HCT116 (cell line): Measurements from ENCODE around the gene ITM2C. TPM values are rescaled to one million over a fixed set of nuclear protein-coding genes. Genes with fewer than 3 reads are reported as not detected.

Experiments
- ATAC-seq: fragments of 200-7000 bp; cut with Tn5 transposase; 2 replicates; pipeline ENCODE4 v1.9.1; 2020; ENCODE audit warnings: mild to moderate bottlenecking, moderate library complexity
- BruUV-seq: library from RNA; stranded (reverse); fragments of 400-500 nt; replicated peaks from 2 replicates; lab custom pipeline; 2021; lab: Mats Ljungman, UMichigan
- CTCF ChIA-PET: fragments of 300-600 bp; sonication (Branson Sonifier 250); formaldehyde crosslinking; loops from one replicate; lab custom pipeline; 2021; ENCODE audit warnings: antibody characterized with exemption; lab: Charles Lee
- POLR2A ChIA-PET: fragments of 300-600, 350-600 bp; sonication (Branson Sonifier 250); formaldehyde crosslinking; loops from one replicate; lab custom pipeline; 2021; ENCODE audit warnings: antibody characterized with exemption; lab: Charles Lee
- RAD21 ChIA-PET, 2 experiments: fragments of 300-600 bp; sonication (Branson Sonifier 250); formaldehyde crosslinking; loops; one replicate each; lab custom pipeline; 2023; ENCODE audit warnings: low total read pairs in 2 of 2; ENCODE audit not compliant: uncharacterized antibody in 2 of 2, unreplicated experiment in 2 of 2, low non-redundant PET in 1 of 2; lab: Charles Lee
- DNase-seq: peaks from one replicate; pipeline ENCODE4 v3.0.0-alpha.2; 2010; ENCODE audit warnings: low read depth, low spot score
- H2AFZ ChIP-seq: fragments of 200-600 bp; shearing (Covaris generic), sonication (generic); 2 replicates; pipeline ENCODE4 v1.6.1; 2017; ENCODE audit warnings: low read depth, mixed run types, mixed read lengths, antibody characterized with exemption, low read length; ENCODE audit not compliant: poor library complexity, severe bottlenecking
- H3K27ac ChIP-seq: 2 replicates; pipeline ENCODE4 v1.5.1; 2012; ENCODE audit warnings: low read depth, low read length
- H3K27me3 ChIP-seq: fragments of 200-600 bp; sonication (generic); 2 replicates; pipeline ENCODE4 v1.6.1; 2016; ENCODE audit warnings: mixed run types, low read length, mixed read lengths; ENCODE audit not compliant: insufficient read depth
- H3K36me3 ChIP-seq, 2 experiments: fragments of 200-500 bp in 1 of 2; fragments of 200-600 bp in 1 of 2; sonication (Bioruptor generic) in 1 of 2; sonication (generic) in 1 of 2; 2 replicates each; pipeline versions ENCODE4 v1.5.1 to v1.6.1; 2014 to 2016; ENCODE audit warnings: low read length in 2 of 2, inconsistent platforms in 1 of 2, mixed read lengths in 1 of 2, mixed run types in 1 of 2; ENCODE audit not compliant: insufficient read depth in 2 of 2, control insufficient read depth in 1 of 2
- H3K4me1 ChIP-seq, 2 experiments: fragments of 200-600 bp in 1 of 2; sonication (generic) in 1 of 2; 2 replicates each; pipeline versions ENCODE4 v1.5.1 to v1.6.1; 2012 to 2017; ENCODE audit warnings: low read length in 2 of 2, inconsistent platforms in 1 of 2, mild to moderate bottlenecking in 1 of 2, mixed read lengths in 1 of 2, mixed run types in 1 of 2, moderate library complexity in 1 of 2; ENCODE audit not compliant: insufficient read depth in 2 of 2, control insufficient read depth in 1 of 2
- H3K4me2 ChIP-seq: fragments of 200-600 bp; sonication (generic); 2 replicates; pipeline ENCODE4 v1.6.1; 2017; ENCODE audit warnings: mixed run types, low read length, mixed read lengths
- H3K4me3 ChIP-seq, 2 experiments: fragments of 200-600 bp in 1 of 2; sonication (generic) in 1 of 2; replicated peaks in 1 of 2; 2 replicates each; pipeline ENCODE4 v1.5.1; 2011 to 2016; ENCODE audit warnings: low read length in 2 of 2, control low read depth in 1 of 2, low read depth in 1 of 2, mild to moderate bottlenecking in 1 of 2, mixed read lengths in 1 of 2, mixed run types in 1 of 2
- H3K79me2 ChIP-seq: fragments of 200-600 bp; sonication (generic); 2 replicates; pipeline ENCODE4 v1.6.1; 2017; ENCODE audit warnings: mild to moderate bottlenecking, mixed run types, low read length, moderate library complexity, mixed read lengths; ENCODE audit not compliant: insufficient read depth
- H3K9ac ChIP-seq: fragments of 200-600 bp; sonication (generic); 2 replicates; pipeline ENCODE4 v1.6.1; 2016; ENCODE audit warnings: low read length, mixed read lengths
- H3K9me2 ChIP-seq: fragments of 200-600 bp; sonication (generic), shearing (Covaris generic); 2 replicates; pipeline ENCODE4 v1.6.1; 2017; ENCODE audit warnings: mixed run types, mild to moderate bottlenecking, moderate library complexity; ENCODE audit not compliant: insufficient read depth
- H3K9me3 ChIP-seq, 2 experiments: fragments of 200-500 bp in 1 of 2; fragments of 200-600 bp in 1 of 2; sonication (Bioruptor generic) in 1 of 2; sonication (generic) in 1 of 2; 2 replicates each; pipeline ENCODE4 v1.6.1; 2014 to 2017; ENCODE audit warnings: low read length in 2 of 2, mixed read lengths in 2 of 2, inconsistent platforms in 1 of 2, low read depth in 1 of 2, mild to moderate bottlenecking in 1 of 2, mixed run types in 1 of 2, moderate library complexity in 1 of 2; ENCODE audit not compliant: control insufficient read depth in 1 of 2, insufficient read depth in 1 of 2
- H4K20me1 ChIP-seq: fragments of 200-600 bp; sonication (generic), shearing (Covaris generic); 2 replicates; pipeline ENCODE4 v1.6.1; 2017; ENCODE audit warnings: mixed run types, mild to moderate bottlenecking, moderate library complexity; ENCODE audit not compliant: insufficient read depth
- CBX3 ChIP-seq: IDR thresholded peaks from 2 replicates; pipeline ENCODE4 v1.6.1; 2012; ENCODE audit warnings: low read depth
- CEBPB ChIP-seq: IDR thresholded peaks from 2 replicates; pipeline ENCODE4 v1.6.1; 2012; ENCODE audit warnings: low read depth
- EGR1 ChIP-seq: IDR thresholded peaks from 2 replicates; pipeline ENCODE4 v1.6.1; 2012; ENCODE audit warnings: low read depth
- EZH2phosphoT487 ChIP-seq: fragments of 200-600 bp; IDR thresholded peaks from 2 replicates; pipeline ENCODE4 v1.6.1; 2018; ENCODE audit warnings: antibody characterized with exemption, borderline replicate concordance
- FOSL1 ChIP-seq: IDR thresholded peaks from 2 replicates; pipeline ENCODE4 v1.6.1; 2012; ENCODE audit warnings: low read depth
- JUND ChIP-seq: IDR thresholded peaks from 2 replicates; pipeline ENCODE4 v1.6.1; 2012
- POLR2A ChIP-seq: IDR thresholded peaks from 2 replicates; pipeline ENCODE4 v1.7.0; 2011; ENCODE audit warnings: borderline replicate concordance; ENCODE audit not compliant: insufficient read depth, insufficient read length; ENCODE audit errors: extremely low read depth
- POLR2AphosphoS5 ChIP-seq: IDR thresholded peaks from 2 replicates; pipeline ENCODE4 v1.6.1; 2011; ENCODE audit warnings: mild to moderate bottlenecking, low read depth, low read length, moderate library complexity
- SIN3A ChIP-seq: IDR thresholded peaks from 2 replicates; pipeline ENCODE4 v1.6.1; 2012; ENCODE audit warnings: low read depth
- SP1 ChIP-seq: IDR thresholded peaks from 2 replicates; pipeline ENCODE4 v1.6.1; 2012; ENCODE audit warnings: low read depth
- SRF ChIP-seq: IDR thresholded peaks from 2 replicates; pipeline ENCODE4 v1.6.1; 2012; ENCODE audit warnings: low read depth
- TCF7L2 ChIP-seq: IDR thresholded peaks from 2 replicates; pipeline ENCODE4 v1.7.0; 2011; ENCODE audit warnings: borderline replicate concordance, inconsistent platforms; ENCODE audit not compliant: insufficient read depth, insufficient read length; ENCODE audit errors: extremely low read depth
- YY1 ChIP-seq: IDR thresholded peaks from 2 replicates; pipeline ENCODE4 v1.6.1; 2011; ENCODE audit warnings: low read length, low read depth, moderate library complexity, mild to moderate bottlenecking; ENCODE audit not compliant: insufficient replicate concordance; ENCODE audit errors: extremely low read depth
- ZFX ChIP-seq: fragments of 450-650 bp; IDR thresholded peaks from 2 replicates; pipeline ENCODE4 v1.6.1; 2017
- intact Hi-C: fragments of 100-400 bp; cut with micrococcal nuclease; formaldehyde crosslinking; loops from 2 replicates; pipeline ENCODE4 v1.10.0; 2022
- total RNA-seq: library from RNA; stranded (reverse); gene quantifications from one replicate; pipeline ENCODE4 v1.2.1, GENCODE V29; 2021; ENCODE audit not compliant: unreplicated experiment
- TF ChIP-seq, protein P1 (sequence below), 3 experiments: fragments of 200-600 bp in 1 of 3; sonication (generic) in 1 of 3; IDR thresholded peaks in 2 of 3; conservative IDR thresholded peaks in 1 of 3; 2 replicates each; pipeline ENCODE4 v1.5.1; 2012 to 2017; ENCODE audit warnings: low read depth in 2 of 3, low read length in 2 of 3, antibody characterized with exemption in 1 of 3, borderline replicate concordance in 1 of 3, control low read depth in 1 of 3, mild to moderate bottlenecking in 1 of 3, mixed read lengths in 1 of 3, mixed run types in 1 of 3, moderate library complexity in 1 of 3; ENCODE audit not compliant: insufficient read depth in 1 of 3
- TF ChIP-seq, protein P2 (sequence below): IDR thresholded peaks from 2 replicates; pipeline ENCODE4 v1.6.1; 2012; ENCODE audit warnings: low read depth
- TF ChIP-seq, protein P3 (sequence below): IDR thresholded peaks from 2 replicates; pipeline ENCODE4 v1.6.1; 2012

Gene ITM2C
- total RNA-seq, 1 experiment from 2014 or later: 117 TPM

DNA sequence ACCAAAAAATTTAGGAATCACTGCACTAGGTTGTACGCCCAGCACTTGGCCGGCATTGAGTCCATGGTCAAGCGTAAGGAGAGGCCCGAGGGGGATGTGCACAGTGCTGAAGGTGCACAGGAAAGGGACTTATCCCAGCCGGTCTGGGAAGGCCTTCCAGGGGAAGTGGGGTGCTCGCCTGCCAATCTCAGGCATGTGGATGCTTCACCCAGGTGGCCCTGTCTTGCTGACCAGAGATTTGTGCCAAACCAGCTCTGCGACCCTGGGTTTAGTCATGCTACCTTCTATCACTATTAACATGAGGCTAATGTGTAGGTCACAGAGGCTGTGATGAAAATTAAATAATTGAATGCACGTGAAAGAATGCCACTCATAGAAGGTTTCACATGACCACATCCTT is 1.7 kb upstream of the ITM2C start (continued):
- TF ChIP-seq, protein P1, sequence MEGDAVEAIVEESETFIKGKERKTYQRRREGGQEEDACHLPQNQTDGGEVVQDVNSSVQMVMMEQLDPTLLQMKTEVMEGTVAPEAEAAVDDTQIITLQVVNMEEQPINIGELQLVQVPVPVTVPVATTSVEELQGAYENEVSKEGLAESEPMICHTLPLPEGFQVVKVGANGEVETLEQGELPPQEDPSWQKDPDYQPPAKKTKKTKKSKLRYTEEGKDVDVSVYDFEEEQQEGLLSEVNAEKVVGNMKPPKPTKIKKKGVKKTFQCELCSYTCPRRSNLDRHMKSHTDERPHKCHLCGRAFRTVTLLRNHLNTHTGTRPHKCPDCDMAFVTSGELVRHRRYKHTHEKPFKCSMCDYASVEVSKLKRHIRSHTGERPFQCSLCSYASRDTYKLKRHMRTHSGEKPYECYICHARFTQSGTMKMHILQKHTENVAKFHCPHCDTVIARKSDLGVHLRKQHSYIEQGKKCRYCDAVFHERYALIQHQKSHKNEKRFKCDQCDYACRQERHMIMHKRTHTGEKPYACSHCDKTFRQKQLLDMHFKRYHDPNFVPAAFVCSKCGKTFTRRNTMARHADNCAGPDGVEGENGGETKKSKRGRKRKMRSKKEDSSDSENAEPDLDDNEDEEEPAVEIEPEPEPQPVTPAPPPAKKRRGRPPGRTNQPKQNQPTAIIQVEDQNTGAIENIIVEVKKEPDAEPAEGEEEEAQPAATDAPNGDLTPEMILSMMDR (IDR thresholded peaks at IDR 0.05 in 2 of 3, conservative IDR thresholded peaks at IDR 0.05 in 1 of 3; ENCODE audit: borderline replicate concordance in 1 of 3, insufficient read depth in 1 of 3, low read depth in 2 of 3, low read length in 2 of 3): no peak
- no peak for TF ChIP-seq JUND
- TF ChIP-seq SIN3A: no peak
- TF ChIP-seq CBX3: no peak
- TF ChIP-seq SRF: no peak
- TF ChIP-seq, all 23 proteins: peak for 0

DNA sequence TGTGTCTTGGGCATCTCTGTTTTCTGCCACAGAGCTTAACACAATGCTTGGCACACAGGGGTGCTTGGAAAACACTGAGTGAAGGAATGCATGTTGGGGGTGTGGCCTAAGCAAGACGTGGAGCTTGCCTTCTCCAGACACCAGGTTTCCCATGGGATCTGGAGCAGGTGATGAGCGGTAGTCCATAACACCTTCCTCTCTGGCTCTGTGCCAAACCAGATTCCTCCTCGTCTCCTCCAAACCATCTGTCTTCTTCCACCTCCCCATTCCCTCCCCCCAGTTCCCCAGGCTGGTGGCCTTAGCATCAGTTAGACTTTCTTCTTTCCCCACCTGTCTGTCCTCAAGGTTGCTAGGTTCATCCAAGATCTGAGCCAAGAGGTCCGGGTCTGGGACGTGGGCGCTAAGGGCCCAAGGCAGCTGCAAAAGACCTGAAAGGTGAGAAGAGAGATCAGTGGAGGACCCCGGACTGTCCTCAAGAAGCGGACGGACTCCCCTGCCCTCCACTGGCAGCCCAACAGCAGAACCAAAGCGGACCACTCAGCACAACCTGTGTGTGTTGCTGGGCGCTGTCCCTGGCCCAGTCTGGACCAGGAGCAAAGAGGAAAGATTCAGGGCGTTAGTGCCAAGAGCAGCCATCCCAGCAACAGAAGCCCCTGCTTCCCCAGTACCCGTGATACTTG is 1.2 kb upstream of the ITM2C start:
- Histone ChIP-seq H3K9ac (no peak overlapping the region), H3K79me2 (peaks cover 6% of the 10 kb centered on the region; the same call in 1 of the 2 replicates), H4K20me1 (no peaks in the 10 kb centered on the region), H3K4me2 (peak overlapping the region; percentile 98), H3K9me2 (no peaks in the 10 kb centered on the region), H3K4me3 (peak overlapping the region in 1 of 2 experiments; percentile 92; a peak in 3 of 4 replicates), H3K9me3 (no peaks in the 10 kb centered on the region), H3K27ac (no peak overlapping the region; the same call in 1 of the 2 replicates), H2AFZ (peak overlapping the region; percentile 88), H3K27me3 (no peaks in the 10 kb centered on the region), H3K36me3 (no peaks in the 10 kb centered on the region), H3K4me1 (peaks cover 24 to 34% of the 10 kb centered on the region in 2 experiments)
- no peak for DNase-seq
- no TSS peak for BruUV-seq
- ATAC-seq: no peak
- ChIA-PET RAD21 (no interaction called here), CTCF (interaction anchor here (0.8 to 1.4 kb wide), 2 partner anchors 11 to 16 kb away, joined by 3 to 4 read pairs; no protein-coding TSS in a partner anchor), POLR2A (no interaction called here)
- intact Hi-C loops: loop anchor here (1.0 kb wide), 1 partner anchor 13 kb away; no protein-coding TSS in a partner anchor
- TF ChIP-seq ZFX (no peak), CEBPB (no peak), YY1 (no peak), SIN3A (no peak), EZH2phosphoT487 (no peak), SP1 (no peak), FOSL1 (no peak), POLR2AphosphoS5 (no peak), POLR2A (no peak), JUND (no peak), TCF7L2 (no peak), EGR1 (no peak), CBX3 (no peak)
- TF ChIP-seq, protein P2, sequence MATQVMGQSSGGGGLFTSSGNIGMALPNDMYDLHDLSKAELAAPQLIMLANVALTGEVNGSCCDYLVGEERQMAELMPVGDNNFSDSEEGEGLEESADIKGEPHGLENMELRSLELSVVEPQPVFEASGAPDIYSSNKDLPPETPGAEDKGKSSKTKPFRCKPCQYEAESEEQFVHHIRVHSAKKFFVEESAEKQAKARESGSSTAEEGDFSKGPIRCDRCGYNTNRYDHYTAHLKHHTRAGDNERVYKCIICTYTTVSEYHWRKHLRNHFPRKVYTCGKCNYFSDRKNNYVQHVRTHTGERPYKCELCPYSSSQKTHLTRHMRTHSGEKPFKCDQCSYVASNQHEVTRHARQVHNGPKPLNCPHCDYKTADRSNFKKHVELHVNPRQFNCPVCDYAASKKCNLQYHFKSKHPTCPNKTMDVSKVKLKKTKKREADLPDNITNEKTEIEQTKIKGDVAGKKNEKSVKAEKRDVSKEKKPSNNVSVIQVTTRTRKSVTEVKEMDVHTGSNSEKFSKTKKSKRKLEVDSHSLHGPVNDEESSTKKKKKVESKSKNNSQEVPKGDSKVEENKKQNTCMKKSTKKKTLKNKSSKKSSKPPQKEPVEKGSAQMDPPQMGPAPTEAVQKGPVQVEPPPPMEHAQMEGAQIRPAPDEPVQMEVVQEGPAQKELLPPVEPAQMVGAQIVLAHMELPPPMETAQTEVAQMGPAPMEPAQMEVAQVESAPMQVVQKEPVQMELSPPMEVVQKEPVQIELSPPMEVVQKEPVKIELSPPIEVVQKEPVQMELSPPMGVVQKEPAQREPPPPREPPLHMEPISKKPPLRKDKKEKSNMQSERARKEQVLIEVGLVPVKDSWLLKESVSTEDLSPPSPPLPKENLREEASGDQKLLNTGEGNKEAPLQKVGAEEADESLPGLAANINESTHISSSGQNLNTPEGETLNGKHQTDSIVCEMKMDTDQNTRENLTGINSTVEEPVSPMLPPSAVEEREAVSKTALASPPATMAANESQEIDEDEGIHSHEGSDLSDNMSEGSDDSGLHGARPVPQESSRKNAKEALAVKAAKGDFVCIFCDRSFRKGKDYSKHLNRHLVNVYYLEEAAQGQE: no peak
- TF ChIP-seq, protein P3, sequence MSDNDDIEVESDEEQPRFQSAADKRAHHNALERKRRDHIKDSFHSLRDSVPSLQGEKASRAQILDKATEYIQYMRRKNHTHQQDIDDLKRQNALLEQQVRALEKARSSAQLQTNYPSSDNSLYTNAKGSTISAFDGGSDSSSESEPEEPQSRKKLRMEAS: no peak
- TF ChIP-seq, protein P1 (IDR thresholded peaks at IDR 0.05 in 2 of 3, conservative IDR thresholded peaks at IDR 0.05 in 1 of 3; ENCODE audit: borderline replicate concordance in 1 of 3, insufficient read depth in 1 of 3, low read depth in 2 of 3, low read length in 2 of 3): no peak
